ENCODE measurements around the gene ALKBH5. TPM values are rescaled to one million over a fixed set of nuclear protein-coding genes. Genes with fewer than 3 reads are reported as not detected.

The ALKBH5 gene
- total RNA-seq, 2 experiments from 2014 or later: 99.3 to 125 TPM

- peak overlapping the region; percentile 54 for H2AFZ ChIP-seq (ENCODE audit: low read length)
- ChIA-PET POLR2A (interaction anchor here (0.7 kb wide), 1 partner anchor 81 kb away, joined by 4 read pairs; no protein-coding TSS in a partner anchor), CTCF (ENCODE audit: unreplicated experiment) (no interaction called here)
- no peaks in the 10 kb centered on the region for H3K79me2 ChIP-seq (ENCODE audit: insufficient read depth, low read depth, low read length)
- no peak for TF ChIP-seq EZH2phosphoT487 (IDR thresholded peaks at IDR 0.05; ENCODE audit: borderline replicate concordance, low read depth, low read length)
- no peak for TF ChIP-seq CTCF (conservative IDR thresholded peaks at IDR 0.05; ENCODE audit: low read length)
- peaks cover 11% of the 10 kb centered on the region for H3K4me1 ChIP-seq (ENCODE audit: insufficient read depth, low read length, poor library complexity, severe bottlenecking)
- H3K36me3 ChIP-seq (ENCODE audit: insufficient read depth, low read length): no peaks in the 10 kb centered on the region
- DNase-seq (ENCODE audit: low spot score): peak; percentile 69
- H3K4me3 ChIP-seq (ENCODE audit: low read depth, low read length, poor library complexity, severe bottlenecking): no peak overlapping the region
- H3K9me2 ChIP-seq (ENCODE audit: insufficient read depth, low read length): no peaks in the 10 kb centered on the region
- H3K4me2 ChIP-seq (ENCODE audit: low read length): no peak overlapping the region
- H4K20me1 ChIP-seq (ENCODE audit: insufficient read depth, low read length): no peaks in the 10 kb centered on the region
- intact Hi-C loops (cut with micrococcal nuclease; ENCODE audit: unreplicated experiment): no loop called here
- no TSS peak for BruUV-seq (replicated peaks)
- no peak overlapping the region for H3K27ac ChIP-seq (ENCODE audit: low read depth, low read length, poor library complexity, severe bottlenecking)
- no peaks in the 10 kb centered on the region for H3K9me3 ChIP-seq (ENCODE audit: low read length)
Measured at GRCh38 chr17:18176176-18176575, 7.5 kb upstream of the ALKBH5 start.

- TF ChIP-seq EZH2phosphoT487 (IDR thresholded peaks at IDR 0.05; ENCODE audit: borderline replicate concordance, low read depth, low read length): no peak
- no peak for TF ChIP-seq CTCF (conservative IDR thresholded peaks at IDR 0.05; ENCODE audit: low read length)
- intact Hi-C loops (cut with micrococcal nuclease; ENCODE audit: unreplicated experiment): no loop called here
- Histone ChIP-seq H2AFZ (ENCODE audit: low read length) (no peak overlapping the region), H3K4me2 (ENCODE audit: low read length) (no peak overlapping the region), H3K9me2 (ENCODE audit: insufficient read depth, low read length) (no peaks in the 10 kb centered on the region), H3K36me3 (ENCODE audit: insufficient read depth, low read length) (no peaks in the 10 kb centered on the region), H3K4me1 (ENCODE audit: insufficient read depth, low read length, poor library complexity, severe bottlenecking) (peaks cover 15% of the 10 kb centered on the region), H3K27ac (ENCODE audit: low read depth, low read length, poor library complexity, severe bottlenecking) (no peak overlapping the region), H3K9me3 (ENCODE audit: low read length) (no peaks in the 10 kb centered on the region), H3K79me2 (ENCODE audit: insufficient read depth, low read depth, low read length) (no peaks in the 10 kb centered on the region), H4K20me1 (ENCODE audit: insufficient read depth, low read length) (no peaks in the 10 kb centered on the region), H3K4me3 (ENCODE audit: low read depth, low read length, poor library complexity, severe bottlenecking) (no peak overlapping the region)
- ChIA-PET CTCF (ENCODE audit: unreplicated experiment) (no interaction called here), POLR2A (interaction anchor here (0.6 to 0.7 kb wide), 2 partner anchors 36 to 80 kb away, joined by 4 to 5 read pairs; no protein-coding TSS in a partner anchor)
- DNase-seq (ENCODE audit: low spot score): no peak
- no TSS peak for BruUV-seq (replicated peaks)
Measured at GRCh38 chr17:18177133-18177532, 6.5 kb upstream of the ALKBH5 start.

- no peak for DNase-seq (ENCODE audit: low spot score)
- POLR2A ChIA-PET: interaction anchor here (0.6 to 0.7 kb wide), 2 partner anchors 36 to 147 kb away, joined by 3 to 5 read pairs; no protein-coding TSS in a partner anchor
- Histone ChIP-seq H3K36me3 (ENCODE audit: insufficient read depth, low read length) (no peaks in the 10 kb centered on the region), H2AFZ (ENCODE audit: low read length) (no peak overlapping the region), H3K4me3 (ENCODE audit: low read depth, low read length, poor library complexity, severe bottlenecking) (no peak overlapping the region), H3K79me2 (ENCODE audit: insufficient read depth, low read depth, low read length) (no peaks in the 10 kb centered on the region), H3K4me1 (ENCODE audit: insufficient read depth, low read length, poor library complexity, severe bottlenecking) (peaks cover 21% of the 10 kb centered on the region), H3K27ac (ENCODE audit: low read depth, low read length, poor library complexity, severe bottlenecking) (no peak overlapping the region), H3K9me2 (ENCODE audit: insufficient read depth, low read length) (no peaks in the 10 kb centered on the region), H3K9me3 (ENCODE audit: low read length) (no peaks in the 10 kb centered on the region), H4K20me1 (ENCODE audit: insufficient read depth, low read length) (no peaks in the 10 kb centered on the region), H3K4me2 (ENCODE audit: low read length) (no peak overlapping the region)
- BruUV-seq (replicated peaks): no TSS peak
- TF ChIP-seq EZH2phosphoT487 (IDR thresholded peaks at IDR 0.05; ENCODE audit: borderline replicate concordance, low read depth, low read length) (no peak), CTCF (conservative IDR thresholded peaks at IDR 0.05; ENCODE audit: low read length) (no peak)
- intact Hi-C loops (cut with micrococcal nuclease; ENCODE audit: unreplicated experiment): no loop called here
- CTCF ChIA-PET (ENCODE audit: unreplicated experiment): no interaction called here
Measured at GRCh38 chr17:18177722-18178121, 5.9 kb upstream of the ALKBH5 start.

Data from OCI-LY7 (cell line).